Umbilical cord (tissue), 2 donors: ENCODE data around the gene PCED1B. TPM values are rescaled to one million over a fixed set of nuclear protein-coding genes. Genes with fewer than 3 reads are reported as not detected.
"Not testable (repeated sequence)": the region's sequence is repeated elsewhere in the genome, so short reads cannot be mapped to it uniquely, and the experiment has no call there.

ENCODE experiments used
- DNase-seq: peaks from one replicate; pipeline ENCODE4 v3.0.0-alpha.2; 2015; ENCODE audit warnings: low spot score
- total RNA-seq: library from RNA; depleted of rRNA; stranded (reverse); fragments of >200 nt; gene quantifications from one replicate; pipeline ENCODE4 v1.2.3, GENCODE V29; 2014; ENCODE audit warnings: low replicate concordance; ENCODE audit not compliant: insufficient read depth

PCED1B gene
- total RNA-seq, 1 donor from 2014 or later: 6.5 TPM

DNA sequence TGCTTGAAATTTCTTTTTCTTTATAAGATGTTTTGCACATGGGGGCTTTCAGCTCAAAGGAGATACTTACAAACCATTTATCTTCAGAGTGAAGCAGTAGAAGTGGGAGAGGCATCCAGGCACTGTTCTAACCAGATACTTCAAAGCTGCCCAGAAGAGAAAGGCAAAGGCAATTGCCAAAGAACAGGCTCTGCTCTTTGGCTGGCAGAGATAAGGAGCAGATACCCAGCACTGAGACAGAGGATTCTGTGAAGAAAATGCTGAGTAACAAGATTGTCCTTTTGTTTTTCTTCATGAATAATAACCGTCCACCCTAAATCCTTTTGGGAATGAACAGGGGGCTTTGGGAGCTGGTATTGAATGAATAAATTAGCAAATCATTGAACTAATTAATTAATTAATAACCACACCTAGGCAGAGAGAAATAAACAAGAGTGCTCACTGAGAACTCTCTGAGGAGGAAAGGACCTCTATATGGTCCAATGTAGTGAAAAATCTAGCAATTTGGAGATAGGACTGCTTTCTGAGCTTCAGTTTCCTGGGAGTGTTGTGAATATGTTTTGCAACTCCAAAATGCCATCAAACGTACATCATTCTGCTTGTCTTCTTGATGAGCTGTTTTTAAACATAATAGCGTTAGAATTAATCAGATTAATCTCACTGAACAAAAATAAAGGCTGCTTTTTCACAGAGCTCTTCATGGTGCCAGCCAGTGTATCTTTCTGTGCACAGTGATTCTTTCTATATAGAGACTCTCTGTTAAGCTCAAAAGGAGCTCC is 193.2 kb downstream of the PCED1B start:
- DNase-seq: peak; percentile 23

DNA sequence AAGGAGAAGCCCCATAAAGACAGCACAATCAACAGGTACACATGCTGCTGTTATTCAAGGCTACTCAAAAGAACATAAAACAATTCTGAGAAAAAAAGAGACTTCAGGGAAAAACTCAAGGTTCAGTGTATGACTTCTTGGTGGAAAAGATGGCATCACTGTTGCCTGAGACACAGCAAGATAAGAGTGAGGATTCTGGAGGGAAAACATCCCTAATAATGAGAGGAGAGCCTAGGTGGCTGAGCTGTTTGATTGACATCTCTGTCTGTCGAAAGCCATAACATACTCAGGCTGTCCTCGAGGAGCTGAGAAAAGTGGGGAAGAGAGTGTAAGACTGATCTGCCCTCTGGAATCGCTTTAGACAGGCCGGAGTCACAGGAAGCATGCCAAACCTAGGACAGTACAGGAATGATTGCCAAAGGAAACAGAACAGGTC is 193.8 kb downstream of the PCED1B start:
- no peak for DNase-seq

DNA sequence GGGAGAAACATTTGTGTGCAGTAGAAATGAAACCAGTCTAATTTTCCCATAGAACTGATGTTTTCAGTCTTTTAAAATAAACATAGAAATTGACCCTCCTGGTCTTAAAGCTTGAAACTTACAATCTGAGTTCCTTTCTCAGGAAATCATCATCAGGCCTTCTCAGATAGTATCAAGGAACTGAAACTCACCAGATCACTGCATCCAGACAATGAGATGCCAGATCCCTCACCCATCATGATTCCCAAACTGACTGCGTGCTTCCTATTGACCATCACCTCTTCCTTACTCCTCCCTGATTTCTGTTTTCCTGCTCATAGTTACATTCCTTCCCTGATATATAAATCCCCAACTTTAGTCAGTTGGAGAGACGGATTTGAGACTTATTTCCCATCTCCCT is 195.3 kb downstream of the PCED1B start:
- DNase-seq: no peak

DNA sequence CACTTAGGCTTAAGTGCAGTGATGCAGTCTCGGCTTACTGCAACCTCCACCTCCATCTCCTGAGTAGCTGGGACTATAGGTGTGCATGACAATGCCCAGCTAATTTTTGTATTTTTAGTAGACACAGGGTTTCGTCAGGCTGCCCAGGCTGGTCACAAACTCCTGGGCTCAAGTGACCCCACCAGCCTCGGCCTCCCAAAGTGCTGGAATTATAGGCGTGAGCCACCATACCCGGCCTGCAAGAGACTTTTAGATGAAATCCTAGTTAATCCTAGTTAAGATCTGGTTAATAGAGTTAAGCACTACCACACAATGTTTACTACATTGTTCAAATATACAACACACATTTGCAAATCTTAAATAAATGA is 196.8 kb downstream of the PCED1B start:
- no peak for DNase-seq

DNA sequence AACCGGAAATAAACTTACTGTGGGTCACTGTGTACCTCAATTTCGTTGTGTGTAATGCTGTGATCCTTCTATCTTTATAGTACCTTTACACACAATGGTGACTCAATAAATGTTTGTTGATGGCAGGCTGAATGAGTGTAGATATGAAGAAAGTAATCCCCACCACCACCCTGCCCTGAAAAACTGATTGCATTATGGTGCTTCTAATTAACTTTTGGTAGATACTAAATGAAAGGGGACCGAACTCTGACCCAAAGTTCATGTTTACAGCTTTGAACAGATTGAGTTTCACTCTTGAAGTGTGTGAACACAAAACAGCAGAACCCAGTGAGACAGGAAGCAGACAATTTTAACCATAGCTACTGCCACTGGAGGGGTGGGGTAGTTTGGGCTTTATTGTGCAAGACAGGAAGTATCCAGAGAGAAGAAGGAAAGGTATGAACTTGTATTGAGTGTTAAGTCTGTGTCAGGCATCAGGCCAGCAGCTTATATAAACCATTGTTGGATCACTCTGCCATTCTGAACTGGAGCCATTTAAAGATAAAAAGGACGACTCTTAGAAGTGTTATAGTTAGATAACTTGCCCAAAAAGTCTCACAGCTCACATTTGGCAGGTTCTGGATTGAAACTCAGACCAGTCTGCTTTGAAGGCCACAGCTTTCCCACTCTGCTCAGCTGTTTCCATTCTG is 197.3 kb downstream of the PCED1B start:
- peak; percentile 57 for DNase-seq

DNA sequence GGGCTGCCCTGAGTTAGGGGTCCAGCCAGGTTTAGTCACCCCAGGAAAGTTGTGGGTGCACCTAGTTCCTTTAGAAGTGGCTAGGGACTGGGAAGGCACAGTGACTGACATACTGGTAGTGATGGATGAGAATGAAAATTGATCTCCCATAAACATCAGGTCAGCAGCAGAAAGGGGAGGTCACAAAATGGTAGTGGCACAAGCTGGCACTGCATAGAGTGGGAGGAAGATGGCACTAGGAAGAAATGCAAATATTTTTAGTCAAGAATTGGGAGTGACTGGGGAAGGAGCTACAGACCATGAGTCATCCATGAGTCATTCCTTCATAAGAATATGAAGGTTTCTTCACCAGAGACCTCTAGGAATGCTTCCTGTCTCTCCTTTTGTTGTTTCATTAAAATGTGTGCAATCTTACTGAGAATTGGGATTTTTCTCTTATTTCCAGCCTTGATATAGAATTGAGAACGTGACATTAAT is 198.6 kb downstream of the PCED1B start:
- DNase-seq: no peak

DNA sequence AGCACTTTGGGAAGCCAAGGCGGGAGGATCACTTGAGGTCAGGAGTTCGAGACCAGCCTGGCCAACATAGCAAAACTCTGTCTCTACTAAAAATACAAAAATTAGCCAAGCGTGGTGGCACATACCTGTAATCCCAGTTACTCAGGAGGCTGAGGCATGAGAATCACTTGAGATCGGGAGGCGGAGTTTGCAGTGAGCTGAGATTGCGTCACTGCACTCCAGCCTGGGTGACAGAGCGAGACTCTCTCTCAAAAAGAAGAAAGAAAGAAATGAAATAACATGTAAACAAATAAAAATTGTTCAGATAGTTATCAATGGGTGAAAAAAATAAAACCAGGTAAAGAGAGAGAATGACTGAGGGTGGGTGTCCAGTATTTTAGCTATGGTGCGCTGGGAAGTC is 200.3 kb downstream of the PCED1B start:
- DNase-seq: not testable (repeated sequence)

DNA sequence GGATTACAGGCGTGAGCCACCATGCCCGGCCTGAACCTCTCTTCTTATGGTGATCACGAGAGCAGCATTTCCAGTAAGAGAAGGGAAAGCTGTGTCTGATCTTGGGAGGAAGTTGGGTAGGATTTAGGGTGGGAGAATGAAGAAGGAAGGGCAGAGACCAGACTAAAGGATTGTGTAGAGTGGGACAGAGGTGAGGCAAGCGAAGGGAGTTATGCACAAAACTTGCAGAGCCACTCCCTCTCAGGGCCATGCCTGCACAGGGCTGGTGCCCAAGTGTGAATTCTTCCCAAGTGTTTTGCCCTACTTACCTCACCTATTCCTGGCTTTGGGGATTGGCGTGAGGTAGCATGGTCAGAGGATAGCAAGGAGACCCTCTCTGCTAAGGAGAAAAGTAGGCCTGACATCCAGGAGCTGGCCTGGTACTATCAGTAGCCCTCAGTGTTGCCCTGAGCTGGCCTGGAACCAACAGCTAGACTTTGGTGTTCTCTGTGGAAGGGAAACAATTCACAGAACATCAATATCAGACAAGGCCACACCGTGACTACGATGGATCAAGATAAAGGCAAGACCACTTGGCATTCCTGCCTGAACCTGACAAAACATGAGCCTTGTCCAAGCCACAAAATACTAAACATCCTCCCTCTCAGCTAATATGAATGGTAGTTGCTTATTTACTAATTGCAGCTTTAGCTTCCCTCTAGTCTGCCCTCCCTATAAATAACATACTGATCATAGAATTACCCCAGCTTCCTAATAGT is 201.3 kb downstream of the PCED1B start:
- no peak for DNase-seq

DNA sequence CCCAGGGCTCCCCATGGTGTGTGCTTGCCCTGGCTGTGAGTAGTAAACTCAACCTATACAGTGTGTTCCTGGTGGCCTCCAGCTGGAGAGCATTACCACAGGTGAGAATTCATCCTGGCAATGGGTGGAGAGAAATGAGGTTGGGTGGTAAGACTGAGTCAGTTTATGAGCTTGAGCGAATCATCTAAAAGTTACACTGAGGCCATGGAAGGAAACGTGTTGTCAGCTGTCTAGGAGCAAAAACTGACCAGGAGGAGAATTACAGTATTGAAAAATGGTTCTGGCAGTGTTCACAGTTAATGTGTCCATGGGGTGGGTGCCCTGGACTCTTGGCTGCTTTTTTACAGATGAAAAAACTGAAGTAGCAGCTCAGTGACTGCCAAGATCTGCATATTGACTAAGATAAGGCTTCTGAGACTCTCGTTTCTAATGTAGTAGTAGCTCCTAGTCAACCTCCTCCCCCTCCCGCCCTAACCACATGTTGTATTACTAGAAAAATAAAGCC is 202.3 kb downstream of the PCED1B start:
- DNase-seq: no peak

DNA sequence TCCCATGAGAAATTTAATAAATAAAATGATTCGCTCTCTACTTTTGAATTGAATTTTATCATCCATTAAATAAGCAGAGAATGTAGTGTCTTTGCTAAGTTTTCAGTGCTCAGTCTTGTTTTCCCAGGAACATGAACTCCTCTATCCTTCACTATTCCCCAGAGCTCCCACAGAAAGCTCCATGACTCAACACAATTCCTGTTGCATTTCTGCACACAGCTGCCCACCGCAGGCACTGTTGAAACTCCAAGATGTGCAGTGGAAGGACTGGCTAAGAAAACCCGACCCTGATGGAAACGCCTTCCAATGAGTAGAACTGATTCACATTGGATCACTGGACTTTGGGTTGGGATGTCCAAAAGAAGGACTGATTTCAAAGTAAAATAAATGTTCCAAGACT is 202.8 kb downstream of the PCED1B start:
- DNase-seq: no peak

Other genes with a start within 250 kb of the PCED1B start
- 56.6 TPM for gene AMIGO2, start 338 bp downstream of the PCED1B start, total RNA-seq